ENCODE measurements around the gene PLEKHH2. TPM values are rescaled to one million over a fixed set of nuclear protein-coding genes. Genes with fewer than 3 reads are reported as not detected.

PLEKHH2 gene
- total and polyA plus RNA-seq, 2 of the 13 experiments (the other 11 are each of a cell fraction or from before 2014, with no cell fraction given), result 1.1 to 3.0 TPM

GRCh38 chr2:43610361-43610760 lies 26.7 kb upstream of the PLEKHH2 start (continued):
- TF ChIP-seq ZBTB2 (CRISPR knock-in tag; IDR thresholded peaks at IDR 0.05; ENCODE audit: low read depth), result no peak
- no peak for TF ChIP-seq ZNF563 (CRISPR knock-in tag; IDR thresholded peaks at IDR 0.05)
- peak; percentile 40 for TF ChIP-seq HNF4A (CRISPR knock-in tag; IDR thresholded peaks at IDR 0.05)
- no peak for TF ChIP-seq HDAC2 (CRISPR knock-in tag; IDR thresholded peaks at IDR 0.05)
- no peak for TF ChIP-seq KMT2B (CRISPR knock-in tag; IDR thresholded peaks at IDR 0.05)
- no peak for TF ChIP-seq CBX2 (IDR thresholded peaks at IDR 0.05; ENCODE audit: low read depth, low read length)
- TF ChIP-seq CBX2 (CRISPR knock-in tag; IDR thresholded peaks at IDR 0.05; ENCODE audit: low read depth), result no peak
- TF ChIP-seq HNRNPH1 (optimal IDR thresholded peaks at IDR 0.05; ENCODE audit: low read depth, low read length), result no peak
- TF ChIP-seq ZNF121 (CRISPR knock-in tag; IDR thresholded peaks at IDR 0.05), result peak; percentile 90
- TF ChIP-seq RXRA (CRISPR knock-in tag; IDR thresholded peaks at IDR 0.05), result no peak
- no peak for TF ChIP-seq ZNF468 (CRISPR knock-in tag; IDR thresholded peaks at IDR 0.05)
- no peak for TF ChIP-seq MYC (CRISPR knock-in tag; IDR thresholded peaks at IDR 0.05; ENCODE audit: borderline replicate concordance)
- no peak for TF ChIP-seq ZNF362 (CRISPR knock-in tag; IDR thresholded peaks at IDR 0.05; ENCODE audit: borderline replicate concordance)
- no peak for TF ChIP-seq TAF15 (IDR thresholded peaks at IDR 0.05; ENCODE audit: low read depth, low read length, poor library complexity, severe bottlenecking)
- TF ChIP-seq ZFY (CRISPR knock-in tag; IDR thresholded peaks at IDR 0.05), result no peak
- no peak for TF ChIP-seq NFATC3 (CRISPR knock-in tag; IDR thresholded peaks at IDR 0.05)
- no peak for TF ChIP-seq ZBTB34 (CRISPR knock-in tag; IDR thresholded peaks at IDR 0.05)
- no peak for TF ChIP-seq MAX (IDR thresholded peaks at IDR 0.05)
- no peak for TF ChIP-seq MAFK (conservative IDR thresholded peaks at IDR 0.05 in 1 of 2, IDR thresholded peaks at IDR 0.05 in 1 of 2; ENCODE audit: low read length in 2 of 2)
- no peak for TF ChIP-seq REXO4 (CRISPR knock-in tag; IDR thresholded peaks at IDR 0.05; ENCODE audit: borderline replicate concordance)
- TF ChIP-seq NFIC (IDR thresholded peaks at IDR 0.05; ENCODE audit: low read length), result no peak
